ENCODE results near the gene EPM2A. TPM values are rescaled to one million over a fixed set of nuclear protein-coding genes. Genes with fewer than 3 reads are reported as not detected.

The EPM2A gene
- total RNA-seq, 1 experiment from 2014 or later = 6.4 TPM

- no peak overlapping the region for H3K27ac ChIP-seq (ENCODE audit: low read depth, low read length)
- no peaks in the 10 kb centered on the region for H3K9me3 ChIP-seq (ENCODE audit: control insufficient read depth in 1 of 2, insufficient read depth in 1 of 2, low read depth in 1 of 2, low read length in 2 of 2)
- H3K9me2 ChIP-seq (ENCODE audit: insufficient read depth) = no peaks in the 10 kb centered on the region; the same call in 1 of the 2 replicates
- H3K36me3 ChIP-seq (ENCODE audit: control insufficient read depth in 1 of 2, insufficient read depth in 2 of 2, low read length in 2 of 2) = no peaks in the 10 kb centered on the region
- no peak overlapping the region for H3K9ac ChIP-seq (ENCODE audit: low read length)
- ChIA-PET CTCF (no interaction called here), POLR2A (interaction anchor here (1.0 kb wide), 1 partner anchor 15 kb away, joined by 4 read pairs; no protein-coding TSS in a partner anchor), RAD21 (ENCODE audit: low non-redundant PET in 1 of 2, low total read pairs in 2 of 2, uncharacterized antibody in 2 of 2, unreplicated experiment in 2 of 2) (no interaction called here)
- H3K79me2 ChIP-seq (ENCODE audit: insufficient read depth, low read length) = no peaks in the 10 kb centered on the region
- DNase-seq (ENCODE audit: low read depth, low spot score) (no peak), ATAC-seq (peak; percentile 49; the same call in 1 of the 2 replicates)
- no peak for TF ChIP-seq EGR1 (IDR thresholded peaks at IDR 0.05; ENCODE audit: low read depth)
- TF ChIP-seq ZNF274 (IDR thresholded peaks at IDR 0.05; ENCODE audit: low read depth, low read length) = no peak
- no peak for TF ChIP-seq FOSL1 (IDR thresholded peaks at IDR 0.05; ENCODE audit: low read depth)
- TF ChIP-seq SRF (IDR thresholded peaks at IDR 0.05; ENCODE audit: low read depth) = no peak
- peak; percentile 22; the same call in 1 of the 2 replicates for TF ChIP-seq JUND (IDR thresholded peaks at IDR 0.05)
- peak; percentile 64 for TF ChIP-seq TCF7L2 (IDR thresholded peaks at IDR 0.05; ENCODE audit: borderline replicate concordance, extremely low read depth, insufficient read depth, insufficient read length)
- TF ChIP-seq ZBTB33 (IDR thresholded peaks at IDR 0.05; ENCODE audit: extremely low read depth, insufficient replicate concordance, low read length) = no peak
- no peak for TF ChIP-seq EZH2phosphoT487 (IDR thresholded peaks at IDR 0.05; ENCODE audit: borderline replicate concordance)
- TF ChIP-seq, protein P1, sequence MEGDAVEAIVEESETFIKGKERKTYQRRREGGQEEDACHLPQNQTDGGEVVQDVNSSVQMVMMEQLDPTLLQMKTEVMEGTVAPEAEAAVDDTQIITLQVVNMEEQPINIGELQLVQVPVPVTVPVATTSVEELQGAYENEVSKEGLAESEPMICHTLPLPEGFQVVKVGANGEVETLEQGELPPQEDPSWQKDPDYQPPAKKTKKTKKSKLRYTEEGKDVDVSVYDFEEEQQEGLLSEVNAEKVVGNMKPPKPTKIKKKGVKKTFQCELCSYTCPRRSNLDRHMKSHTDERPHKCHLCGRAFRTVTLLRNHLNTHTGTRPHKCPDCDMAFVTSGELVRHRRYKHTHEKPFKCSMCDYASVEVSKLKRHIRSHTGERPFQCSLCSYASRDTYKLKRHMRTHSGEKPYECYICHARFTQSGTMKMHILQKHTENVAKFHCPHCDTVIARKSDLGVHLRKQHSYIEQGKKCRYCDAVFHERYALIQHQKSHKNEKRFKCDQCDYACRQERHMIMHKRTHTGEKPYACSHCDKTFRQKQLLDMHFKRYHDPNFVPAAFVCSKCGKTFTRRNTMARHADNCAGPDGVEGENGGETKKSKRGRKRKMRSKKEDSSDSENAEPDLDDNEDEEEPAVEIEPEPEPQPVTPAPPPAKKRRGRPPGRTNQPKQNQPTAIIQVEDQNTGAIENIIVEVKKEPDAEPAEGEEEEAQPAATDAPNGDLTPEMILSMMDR (IDR thresholded peaks at IDR 0.05 in 2 of 3, conservative IDR thresholded peaks at IDR 0.05 in 1 of 3; ENCODE audit: borderline replicate concordance in 1 of 3, insufficient read depth in 1 of 3, low read depth in 2 of 3, low read length in 2 of 3) = no peak
- peaks cover 6 to 8% of the 10 kb centered on the region in 2 experiments for H3K4me1 ChIP-seq (ENCODE audit: control insufficient read depth in 1 of 2, insufficient read depth in 2 of 2, low read length in 2 of 2)
- BruUV-seq (replicated peaks) = no TSS peak
- intact Hi-C loops (cut with micrococcal nuclease) = no loop called here
- H3K27me3 ChIP-seq (ENCODE audit: insufficient read depth, low read length) = no peaks in the 10 kb centered on the region
- H3K4me3 ChIP-seq (replicated peaks in 1 of 2; ENCODE audit: low read depth in 1 of 2, low read length in 2 of 2) = no peak overlapping the region
- H2AFZ ChIP-seq (ENCODE audit: low read depth, low read length, poor library complexity, severe bottlenecking) = peak overlapping the region; percentile 89
- no peaks in the 10 kb centered on the region for H4K20me1 ChIP-seq (ENCODE audit: insufficient read depth)
- peak overlapping the region; percentile 38 for H3K4me2 ChIP-seq (ENCODE audit: low read length)
Measured at GRCh38 chr6:145749632-145750031, 14.3 kb upstream of the EPM2A start.
